Fibroblast of lung (primary cell): Measurements from ENCODE around the gene EPC2. TPM values are rescaled to one million over a fixed set of nuclear protein-coding genes. Genes with fewer than 3 reads are reported as not detected.

Experiments used
- DNase-seq, 2 donors: peaks; one replicate each; pipeline versions ENCODE4 v3.0.0 to v3.0.0-alpha.2; 2010; ENCODE audit warnings: low read depth in 2 of 2
- H2AFZ ChIP-seq: 2 replicates; pipeline ENCODE4 v1.5.1; 2012; ENCODE audit warnings: low read length, control low read depth, inconsistent platforms
- H3K27ac ChIP-seq: 2 replicates; pipeline ENCODE4 v1.5.1; 2011; ENCODE audit warnings: low read length, control low read depth; ENCODE audit not compliant: insufficient read depth
- H3K27me3 ChIP-seq: 2 replicates; pipeline ENCODE4 v1.5.1; 2011; ENCODE audit warnings: mild to moderate bottlenecking, low read length; ENCODE audit not compliant: control insufficient read depth, insufficient read depth
- H3K36me3 ChIP-seq: 2 replicates; pipeline ENCODE4 v1.5.1; 2011; ENCODE audit warnings: low read length; ENCODE audit not compliant: control insufficient read depth, insufficient read depth
- H3K4me1 ChIP-seq: 2 replicates; pipeline ENCODE4 v1.5.1; 2011; ENCODE audit warnings: low read length; ENCODE audit not compliant: control insufficient read depth, insufficient read depth; ENCODE audit errors: extremely low read depth
- H3K4me2 ChIP-seq: 2 replicates; pipeline ENCODE4 v1.5.1; 2011; ENCODE audit warnings: low read length, control low read depth; ENCODE audit not compliant: insufficient read depth; ENCODE audit errors: extremely low read depth
- H3K4me3 ChIP-seq, 4 experiments: fragments of 200-600 bp in 1 of 4; sonication (generic) in 1 of 4; replicated peaks in 1 of 4; 2 replicates each; pipeline ENCODE4 v1.5.1; 2011 to 2016; ENCODE audit warnings: low read length in 4 of 4, low read depth in 3 of 4, mild to moderate bottlenecking in 3 of 4, control low read depth in 2 of 4, inconsistent platforms in 1 of 4, mixed read lengths in 1 of 4; ENCODE audit not compliant: insufficient read depth in 1 of 4; ENCODE audit errors: control extremely low read depth in 1 of 4
- H3K79me2 ChIP-seq: 2 replicates; pipeline ENCODE4 v1.5.1; 2012; ENCODE audit warnings: mild to moderate bottlenecking, low read length, inconsistent platforms; ENCODE audit not compliant: control insufficient read depth, insufficient read depth
- H3K9ac ChIP-seq: 2 replicates; pipeline ENCODE4 v1.5.1; 2011; ENCODE audit warnings: mild to moderate bottlenecking, low read length, control low read depth; ENCODE audit not compliant: insufficient read depth
- H3K9me3 ChIP-seq: 2 replicates; pipeline ENCODE4 v1.5.1; 2012; ENCODE audit warnings: low read depth, low read length; ENCODE audit not compliant: control insufficient read depth, insufficient read depth
- H4K20me1 ChIP-seq: 2 replicates; pipeline ENCODE4 v1.5.1; 2011; ENCODE audit warnings: low read length; ENCODE audit not compliant: control insufficient read depth, insufficient read depth; ENCODE audit errors: extremely low read depth
- CTCF ChIP-seq, 2 donors: IDR thresholded peaks in 1 of 2; conservative IDR thresholded peaks in 1 of 2; 1 replicate in 1 of 2; 2 replicates in 1 of 2; pipeline ENCODE4 v1.5.1; 2011 to 2012; ENCODE audit warnings: low read length in 2 of 2, control low read depth in 1 of 2, inconsistent platforms in 1 of 2, low read depth in 1 of 2, mild to moderate bottlenecking in 1 of 2
- EZH2 ChIP-seq: IDR thresholded peaks from 2 replicates; pipeline ENCODE4 v1.5.1; 2012; ENCODE audit warnings: low read length, control low read depth, mild to moderate bottlenecking; ENCODE audit errors: missing control alignments
- polyA plus RNA-seq, 2 donors: library from polyadenylated mRNA; depleted of rRNA in 1 of 2; stranded (reverse) in 1 of 2; unstranded in 1 of 2; fragments of >200 nt; gene quantifications; 2 replicates each; pipeline ENCODE4 v1.2.1, GENCODE V29; 2011 to 2012; ENCODE audit warnings: missing spikeins in 1 of 2
- total RNA-seq: library from RNA; depleted of rRNA; stranded (reverse); fragments of >200 nt; gene quantifications from 2 replicates; pipeline ENCODE4 v1.2.1, GENCODE V29; 2014

The EPC2 gene
- total and polyA plus RNA-seq, 2 donors (not counting 1 experiment from before 2014, with no cell fraction given) = 19.6 to 22.8 TPM

DNA sequence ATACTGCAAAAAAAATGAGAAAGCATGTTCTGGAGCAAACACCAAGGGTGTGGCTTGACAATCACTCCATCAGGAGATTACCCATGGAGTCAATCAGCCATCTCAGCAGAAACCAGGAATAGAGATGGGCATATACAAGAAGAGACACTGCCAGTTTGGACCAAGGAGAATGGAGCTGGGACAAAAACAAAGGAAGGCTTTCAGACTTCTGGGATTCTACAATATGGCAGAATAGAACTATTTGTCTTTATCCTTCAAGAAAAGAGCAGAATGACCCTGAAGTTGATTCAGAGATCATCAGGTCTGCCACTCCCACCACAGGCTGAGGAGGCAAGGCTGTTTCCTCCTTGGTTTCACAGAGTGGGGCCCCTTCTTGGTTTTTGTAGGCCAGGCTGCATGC, 182.2 kb downstream of the EPC2 start:
- Histone ChIP-seq H3K4me3 (no peak overlapping the region), H4K20me1 (no peaks in the 10 kb centered on the region), H3K79me2 (no peaks in the 10 kb centered on the region), H2AFZ (no peak overlapping the region), H3K27ac (no peak overlapping the region), H3K9me3 (no peaks in the 10 kb centered on the region), H3K36me3 (no peaks in the 10 kb centered on the region), H3K9ac (no peak overlapping the region), H3K27me3 (no peaks in the 10 kb centered on the region), H3K4me2 (no peak overlapping the region), H3K4me1 (no peaks in the 10 kb centered on the region)
- DNase-seq = no peak
- TF ChIP-seq CTCF (conservative IDR thresholded peaks at IDR 0.05 in 1 of 2, IDR thresholded peaks at IDR 0.05 in 1 of 2; ENCODE audit: low read depth in 1 of 2, low read length in 2 of 2) = no peak
- no peak for TF ChIP-seq EZH2

GRCh38 chr2:148828941-148829340, 184.4 kb downstream of the EPC2 start:
- H4K20me1 ChIP-seq = no peaks in the 10 kb centered on the region
- H3K9me3 ChIP-seq = no peaks in the 10 kb centered on the region
- H3K4me2 ChIP-seq = no peak overlapping the region
- H3K27ac ChIP-seq = no peak overlapping the region
- no peak overlapping the region for H3K9ac ChIP-seq
- no peak overlapping the region for H3K4me3 ChIP-seq
- TF ChIP-seq EZH2 (no peak), CTCF (conservative IDR thresholded peaks at IDR 0.05 in 1 of 2, IDR thresholded peaks at IDR 0.05 in 1 of 2; ENCODE audit: low read depth in 1 of 2, low read length in 2 of 2) (no peak)
- DNase-seq = no peak
- no peak overlapping the region for H2AFZ ChIP-seq
- H3K27me3 ChIP-seq = no peaks in the 10 kb centered on the region
- H3K79me2 ChIP-seq = no peaks in the 10 kb centered on the region
- H3K4me1 ChIP-seq = no peaks in the 10 kb centered on the region
- no peaks in the 10 kb centered on the region for H3K36me3 ChIP-seq

GRCh38 chr2:148829618-148830017, 185.1 kb downstream of the EPC2 start:
- no peaks in the 10 kb centered on the region for H3K36me3 ChIP-seq
- H3K4me2 ChIP-seq = no peak overlapping the region
- TF ChIP-seq CTCF (conservative IDR thresholded peaks at IDR 0.05 in 1 of 2, IDR thresholded peaks at IDR 0.05 in 1 of 2; ENCODE audit: low read depth in 1 of 2, low read length in 2 of 2) = no peak
- TF ChIP-seq EZH2 = no peak
- H2AFZ ChIP-seq = no peak overlapping the region
- H3K27me3 ChIP-seq = no peaks in the 10 kb centered on the region
- H3K4me3 ChIP-seq = no peak overlapping the region
- DNase-seq = no peak
- no peaks in the 10 kb centered on the region for H3K4me1 ChIP-seq
- no peak overlapping the region for H3K9ac ChIP-seq
- no peak overlapping the region for H3K27ac ChIP-seq
- no peaks in the 10 kb centered on the region for H3K9me3 ChIP-seq
- no peaks in the 10 kb centered on the region for H3K79me2 ChIP-seq
- H4K20me1 ChIP-seq = no peaks in the 10 kb centered on the region
